RWPE2 (cell line): ENCODE measurements around the gene ZNF441.
A peak's percentile ranks its signal among the peaks of the same experiment; 100 is the strongest.

Experiments used
- ATAC-seq: fragments of 200-7000 bp; cut with Tn5 transposase; 3 replicates; pipeline ENCODE4 v1.9.1; 2021; ENCODE audit warnings: low read depth
- DNase-seq: peaks from one replicate; pipeline ENCODE4 v3.0.0-alpha.2; 2020; ENCODE audit warnings: low spot score
- H3K27ac ChIP-seq: fragments of 450-650 bp; 2 replicates; pipeline ENCODE4 v1.5.1; 2017; ENCODE audit warnings: mild to moderate bottlenecking; ENCODE audit not compliant: poor library complexity, severe bottlenecking
- H3K27me3 ChIP-seq: fragments of 250-450 bp; sonication (Bioruptor Pico); 2 replicates; pipeline ENCODE4 v1.5.1; 2021; ENCODE audit warnings: mild to moderate bottlenecking, moderate library complexity; ENCODE audit not compliant: insufficient read depth, poor library complexity, severe bottlenecking
- H3K36me3 ChIP-seq: fragments of 250-450 bp; sonication (Bioruptor Pico); 2 replicates; pipeline ENCODE4 v1.5.1; 2020; ENCODE audit warnings: low read depth, mild to moderate bottlenecking, moderate library complexity
- H3K4me1 ChIP-seq: fragments of 250-450 bp; sonication (Bioruptor Pico); 2 replicates; pipeline ENCODE4 v1.5.1; 2021; ENCODE audit warnings: mild to moderate bottlenecking, moderate library complexity; ENCODE audit not compliant: insufficient read depth, poor library complexity, severe bottlenecking
- H3K4me3 ChIP-seq: fragments of 250-450 bp; sonication (Bioruptor Pico); 2 replicates; pipeline ENCODE4 v1.5.1; 2021; ENCODE audit warnings: mild to moderate bottlenecking, moderate library complexity; ENCODE audit not compliant: severe bottlenecking
- H3K9me3 ChIP-seq: fragments of 250-450 bp; sonication (Bioruptor Pico); 2 replicates; pipeline ENCODE4 v1.5.1; 2021; ENCODE audit warnings: mild to moderate bottlenecking, moderate library complexity; ENCODE audit not compliant: severe bottlenecking
- CTCF ChIP-seq: fragments of 450-650 bp; IDR thresholded peaks from one replicate; pipeline ENCODE4 v1.5.1; 2017; ENCODE audit warnings: mild to moderate bottlenecking, moderate library complexity; ENCODE audit not compliant: poor library complexity, severe bottlenecking

ZNF441 gene

GRCh38 chr19:11766597-11767591, at the start of gene ZNF441:
Gene ZNF441, plus strand, starts transcription at chr19:11767000. Its CDS starts 194 bp downstream, at chr19:11767194.
- peak within 1 kb of the TSS; percentile 76 for H3K4me3 ChIP-seq
- peaks cover 3% of the 10 kb centered on the region for H3K9me3 ChIP-seq
- peak within 1 kb of the TSS; percentile 47 for H3K27ac ChIP-seq
- ATAC-seq (peak; percentile 95), DNase-seq (peak; percentile 93)
- H3K4me1 ChIP-seq = no peaks in the 10 kb centered on the region
- no peak for TF ChIP-seq CTCF
- peaks cover 3% of the 10 kb centered on the region; the same call in 1 of the 2 replicates for H3K36me3 ChIP-seq
- H3K27me3 ChIP-seq = no peaks in the 10 kb centered on the region

- H3K36me3 ChIP-seq = peaks cover 43% of the 10 kb centered on the region
- H3K9me3 ChIP-seq = peaks cover 29% of the 10 kb centered on the region
- H3K4me3 ChIP-seq = no peak overlapping the region
- H3K27ac ChIP-seq = no peak overlapping the region
- ATAC-seq (no peak), DNase-seq (no peak)
- H3K27me3 ChIP-seq = no peaks in the 10 kb centered on the region
- no peaks in the 10 kb centered on the region for H3K4me1 ChIP-seq
- no peak for TF ChIP-seq CTCF
Observed at GRCh38 chr19:11721681-11722080, 45.1 kb upstream of the ZNF441 start.

- no peak for TF ChIP-seq CTCF
- ATAC-seq (no peak), DNase-seq (no peak)
- Histone ChIP-seq H3K4me3 (no peak overlapping the region), H3K27ac (no peak overlapping the region), H3K4me1 (no peaks in the 10 kb centered on the region), H3K9me3 (peaks cover 29% of the 10 kb centered on the region), H3K27me3 (no peaks in the 10 kb centered on the region), H3K36me3 (peaks cover 43% of the 10 kb centered on the region)
Observed at GRCh38 chr19:11722414-11722813, 44.4 kb upstream of the ZNF441 start.

- ATAC-seq = no peak
- Histone ChIP-seq H3K36me3 (peaks cover 15% of the 10 kb centered on the region), H3K27ac (no peak overlapping the region), H3K4me3 (no peak overlapping the region), H3K27me3 (no peaks in the 10 kb centered on the region), H3K4me1 (peaks cover 4% of the 10 kb centered on the region), H3K9me3 (peaks cover 6% of the 10 kb centered on the region)
- TF ChIP-seq CTCF = no peak
- no peak for DNase-seq
Observed at GRCh38 chr19:11729586-11729985, 37.2 kb upstream of the ZNF441 start.

GRCh38 chr19:11735375-11735774, 31.4 kb upstream of the ZNF441 start:
- H3K4me3 ChIP-seq = no peak overlapping the region
- DNase-seq (no peak), ATAC-seq (no peak)
- no peaks in the 10 kb centered on the region for H3K9me3 ChIP-seq
- H3K4me1 ChIP-seq = peaks cover 24% of the 10 kb centered on the region
- H3K36me3 ChIP-seq = peaks cover 9% of the 10 kb centered on the region; the same call in 1 of the 2 replicates
- TF ChIP-seq CTCF = no peak
- H3K27me3 ChIP-seq = no peaks in the 10 kb centered on the region
- H3K27ac ChIP-seq = peak overlapping the region; percentile 2
